ENCODE results near the gene C6orf47. TPM values are rescaled to one million over a fixed set of nuclear protein-coding genes. Genes with fewer than 3 reads are reported as not detected.

Gene C6orf47
- total and polyA plus RNA-seq, 2 of the 8 experiments (the other 6 are each of a cell fraction or from before 2014, with no cell fraction given): 4.7 to 14.6 TPM

- no peak for TF ChIP-seq RNF2 (IDR thresholded peaks at IDR 0.05; ENCODE audit: borderline replicate concordance, low read depth, low read length, missing control alignments, poor library complexity, severe bottlenecking)
Measured at GRCh38 chr6:31687321-31687720, 26.7 kb upstream of the C6orf47 start (continued).
